ENCODE results near the gene ATXN7L1. TPM values are rescaled to one million over a fixed set of nuclear protein-coding genes. Genes with fewer than 3 reads are reported as not detected.

The ATXN7L1 gene
- total RNA-seq, 2 donors from 2014 or later: 12.6 to 28.1 TPM

- H3K9me3 ChIP-seq: no peaks in the 10 kb centered on the region
- no peaks in the 10 kb centered on the region for H3K4me1 ChIP-seq (replicated peaks)
- 74% methylated on average over 22 of the region's 22 CpGs for WGBS
- DNase-seq (ENCODE audit: low spot score): no peak
- H3K27ac ChIP-seq: no peak overlapping the region
- H3K4me3 ChIP-seq: no peak overlapping the region
- intact Hi-C loops (cut with DNase I): no loop called here
- TF ChIP-seq POLR2AphosphoS5 (IDR thresholded peaks at IDR 0.05): no peak
- TF ChIP-seq POLR2A (IDR thresholded peaks at IDR 0.05): no peak
- no peak for TF ChIP-seq CTCF (IDR thresholded peaks at IDR 0.05)
- no peaks in the 10 kb centered on the region for H3K27me3 ChIP-seq (replicated peaks; ENCODE audit: insufficient read depth)
- H3K36me3 ChIP-seq: no peaks in the 10 kb centered on the region
Measured at GRCh38 chr7:105837765-105838626, 38.4 kb downstream of the ATXN7L1 start.

- Histone ChIP-seq H3K36me3 (no peaks in the 10 kb centered on the region), H3K4me1 (replicated peaks) (peaks cover 2% of the 10 kb centered on the region), H3K27ac (no peak overlapping the region), H3K4me3 (no peak overlapping the region), H3K27me3 (replicated peaks; ENCODE audit: insufficient read depth) (no peaks in the 10 kb centered on the region), H3K9me3 (no peaks in the 10 kb centered on the region)
- intact Hi-C loops (cut with DNase I): no loop called here
- TF ChIP-seq POLR2AphosphoS5 (IDR thresholded peaks at IDR 0.05) (no peak), CTCF (IDR thresholded peaks at IDR 0.05) (no peak), POLR2A (IDR thresholded peaks at IDR 0.05) (no peak)
- 92% methylated on average over 4 of the region's 4 CpGs for WGBS
- DNase-seq (ENCODE audit: low spot score): no peak
Measured at GRCh38 chr7:105835441-105835840, 41.0 kb downstream of the ATXN7L1 start.

GRCh38 chr7:105831824-105832535 is 44.4 kb downstream of the ATXN7L1 start:
- no peak overlapping the region for H3K4me3 ChIP-seq

GRCh38 chr7:105831302-105831620 is 45.1 kb downstream of the ATXN7L1 start:
- no peak for DNase-seq (ENCODE audit: low spot score)
- H3K36me3 ChIP-seq: no peaks in the 10 kb centered on the region
- intact Hi-C loops (cut with DNase I): loop anchor here (5.0 kb wide), 1 partner anchor 34 kb away; no protein-coding TSS in a partner anchor
- no peaks in the 10 kb centered on the region for H3K9me3 ChIP-seq
- H3K4me3 ChIP-seq: no peak overlapping the region
- H3K4me1 ChIP-seq (replicated peaks): peaks cover 3% of the 10 kb centered on the region
- TF ChIP-seq POLR2AphosphoS5 (IDR thresholded peaks at IDR 0.05) (no peak), CTCF (IDR thresholded peaks at IDR 0.05) (no peak), POLR2A (IDR thresholded peaks at IDR 0.05) (no peak)
- no peak overlapping the region for H3K27ac ChIP-seq
- no peaks in the 10 kb centered on the region for H3K27me3 ChIP-seq (replicated peaks; ENCODE audit: insufficient read depth)
- WGBS: 80% methylated on average over 3 of the region's 3 CpGs

More at GRCh38 chr7:105831824-105832535, 44.4 kb downstream of the ATXN7L1 start:
- no peak for DNase-seq (ENCODE audit: low spot score)
- intact Hi-C loops (cut with DNase I): loop anchor here (5.0 kb wide), 1 partner anchor 35 kb away; no protein-coding TSS in a partner anchor
- Histone ChIP-seq H3K27ac (no peak overlapping the region), H3K36me3 (no peaks in the 10 kb centered on the region), H3K4me1 (replicated peaks) (peaks cover 3% of the 10 kb centered on the region), H3K27me3 (replicated peaks; ENCODE audit: insufficient read depth) (no peaks in the 10 kb centered on the region), H3K9me3 (no peaks in the 10 kb centered on the region)
- TF ChIP-seq POLR2AphosphoS5 (IDR thresholded peaks at IDR 0.05): no peak
- TF ChIP-seq POLR2A (IDR thresholded peaks at IDR 0.05): no peak
- TF ChIP-seq CTCF (IDR thresholded peaks at IDR 0.05): no peak
- 94% methylated on average over 4 of the region's 4 CpGs for WGBS

All from prostate gland (tissue), 2 donors.